ENCODE results near the gene ECE1. TPM values are rescaled to one million over a fixed set of nuclear protein-coding genes. Genes with fewer than 3 reads are reported as not detected.

Gene ECE1
- total and polyA plus RNA-seq, 2 of the 13 experiments (the other 11 are each of a cell fraction or from before 2014, with no cell fraction given), result 13.5 to 21.2 TPM

- TF ChIP-seq FOXP4 (CRISPR knock-in tag; IDR thresholded peaks at IDR 0.05), result peak; percentile 38; the same call in 1 of the 2 replicates
- TF ChIP-seq MED8 (CRISPR knock-in tag; IDR thresholded peaks at IDR 0.05; ENCODE audit: insufficient replicate concordance), result no peak
- TF ChIP-seq MAFF (IDR thresholded peaks at IDR 0.05; ENCODE audit: low read depth, low read length), result no peak
- TF ChIP-seq ZNF34 (CRISPR knock-in tag; IDR thresholded peaks at IDR 0.05; ENCODE audit: borderline replicate concordance), result 0 out of 2 replicates have a peak, but pooled peaks have one; percentile 18
- TF ChIP-seq ZNF563 (CRISPR knock-in tag; IDR thresholded peaks at IDR 0.05), result no peak
- no peak for TF ChIP-seq PHB2 (IDR thresholded peaks at IDR 0.05; ENCODE audit: partially characterized antibody)
- no peak for TF ChIP-seq ZNF549 (CRISPR knock-in tag; IDR thresholded peaks at IDR 0.05)
- TF ChIP-seq SOX5 (CRISPR knock-in tag; IDR thresholded peaks at IDR 0.05; ENCODE audit: borderline replicate concordance), result peak; percentile 5; the same call in 1 of the 2 replicates
- TF ChIP-seq ELF3 (CRISPR knock-in tag; IDR thresholded peaks at IDR 0.05), result no peak
- peak; percentile 90 for TF ChIP-seq ZNF770 (CRISPR knock-in tag; IDR thresholded peaks at IDR 0.05)
- TF ChIP-seq CBX2 (IDR thresholded peaks at IDR 0.05; ENCODE audit: low read depth, low read length), result no peak
- TF ChIP-seq CBX2 (CRISPR knock-in tag; IDR thresholded peaks at IDR 0.05; ENCODE audit: low read depth), result no peak
- TF ChIP-seq ZNF781 (CRISPR knock-in tag; IDR thresholded peaks at IDR 0.05; ENCODE audit: borderline replicate concordance, not compliant biosample characterization), result peak; percentile 50
- TF ChIP-seq RBFOX2 (IDR thresholded peaks at IDR 0.05; ENCODE audit: low read depth, low read length), result no peak
- TF ChIP-seq ZNF281 (CRISPR knock-in tag; IDR thresholded peaks at IDR 0.05; ENCODE audit: borderline replicate concordance), result peak; percentile 35; the same call in 1 of the 2 replicates
- TF ChIP-seq HIVEP1 (CRISPR knock-in tag; IDR thresholded peaks at IDR 0.05), result peak; percentile 55; the same call in 1 of the 2 replicates
- TF ChIP-seq ZNF30 (CRISPR knock-in tag; IDR thresholded peaks at IDR 0.05), result no peak
- TF ChIP-seq PATZ1 (CRISPR knock-in tag; IDR thresholded peaks at IDR 0.05), result 0 out of 2 replicates have a peak, but pooled peaks have one; percentile 14
Measured at GRCh38 chr1:21324368-21325141, 34.3 kb upstream of the ECE1 start (continued).

All from HepG2 (cell line).